ENCODE results near the gene PIGH.

- TF ChIP-seq CHD2 (IDR thresholded peaks at IDR 0.05; ENCODE audit: low read length, partially characterized antibody), result no peak
- TF ChIP-seq CTCF (IDR thresholded peaks at IDR 0.05), result no peak
- no peak for TF ChIP-seq POLR2A (IDR thresholded peaks at IDR 0.05; ENCODE audit: low read length)
- no peak for TF ChIP-seq RFX5 (IDR thresholded peaks at IDR 0.05)
- no peak for TF ChIP-seq MYC (IDR thresholded peaks at IDR 0.05; ENCODE audit: borderline replicate concordance, low read length)
Observed at GRCh38 chr14:67630186-67630585, 30.1 kb upstream of the PIGH start.
